ENCODE data around the gene PRDM10. TPM values are rescaled to one million over a fixed set of nuclear protein-coding genes. Genes with fewer than 3 reads are reported as not detected.

PRDM10 gene
- total RNA-seq, 1 experiment from 2014 or later, result 9.2 TPM

- TF ChIP-seq CBX3 (IDR thresholded peaks at IDR 0.05; ENCODE audit: low read depth) (no peak), FOSL1 (IDR thresholded peaks at IDR 0.05; ENCODE audit: low read depth) (no peak), ZFX (IDR thresholded peaks at IDR 0.05) (no peak), JUND (IDR thresholded peaks at IDR 0.05) (no peak), SIN3A (IDR thresholded peaks at IDR 0.05; ENCODE audit: low read depth) (no peak), REST (IDR thresholded peaks at IDR 0.05; ENCODE audit: low read depth) (no peak)
- TF ChIP-seq, protein P1, sequence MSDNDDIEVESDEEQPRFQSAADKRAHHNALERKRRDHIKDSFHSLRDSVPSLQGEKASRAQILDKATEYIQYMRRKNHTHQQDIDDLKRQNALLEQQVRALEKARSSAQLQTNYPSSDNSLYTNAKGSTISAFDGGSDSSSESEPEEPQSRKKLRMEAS (IDR thresholded peaks at IDR 0.05), result no peak
- no peak overlapping the region for H3K27ac ChIP-seq (ENCODE audit: low read depth, low read length)
- intact Hi-C loops (cut with micrococcal nuclease), result no loop called here
- no peaks in the 10 kb centered on the region for H3K79me2 ChIP-seq (ENCODE audit: insufficient read depth, low read length)
- no peaks in the 10 kb centered on the region for H4K20me1 ChIP-seq (ENCODE audit: insufficient read depth)
- DNase-seq (ENCODE audit: low read depth, low spot score) (no peak), ATAC-seq (no peak)
- no peaks in the 10 kb centered on the region for H3K27me3 ChIP-seq (ENCODE audit: insufficient read depth, low read length)
- no peak overlapping the region for H3K9ac ChIP-seq (ENCODE audit: low read length)
- BruUV-seq (replicated peaks), result no TSS peak
- no peaks in the 10 kb centered on the region for H3K36me3 ChIP-seq (ENCODE audit: control insufficient read depth in 1 of 2, insufficient read depth in 2 of 2, low read length in 2 of 2)
- ChIA-PET RAD21 (ENCODE audit: low non-redundant PET in 1 of 2, low total read pairs in 2 of 2, uncharacterized antibody in 2 of 2, unreplicated experiment in 2 of 2) (no interaction called here), POLR2A (no interaction called here), CTCF (interaction anchor here (1.2 kb wide), 1 partner anchor 213 kb away, joined by 3 read pairs; no protein-coding TSS in a partner anchor)
- H3K9me3 ChIP-seq (ENCODE audit: control insufficient read depth in 1 of 2, insufficient read depth in 1 of 2, low read depth in 1 of 2, low read length in 2 of 2), result no peaks in the 10 kb centered on the region
- H3K4me2 ChIP-seq (ENCODE audit: low read length), result no peak overlapping the region
- H3K4me1 ChIP-seq (ENCODE audit: control insufficient read depth in 1 of 2, insufficient read depth in 2 of 2, low read length in 2 of 2), result peaks cover 0 to 10% of the 10 kb centered on the region in 2 experiments; a peak in 1 of 4 replicates
- no peak overlapping the region for H3K4me3 ChIP-seq (replicated peaks in 1 of 2; ENCODE audit: low read depth in 1 of 2, low read length in 2 of 2)
- no peak overlapping the region for H2AFZ ChIP-seq (ENCODE audit: low read depth, low read length, poor library complexity, severe bottlenecking)
- no peaks in the 10 kb centered on the region for H3K9me2 ChIP-seq (ENCODE audit: insufficient read depth)
Measured at GRCh38 chr11:129933891-129934290, 68.7 kb downstream of the PRDM10 start.

- Histone ChIP-seq H3K4me3 (replicated peaks in 1 of 2; ENCODE audit: low read depth in 1 of 2, low read length in 2 of 2) (no peak overlapping the region), H3K36me3 (ENCODE audit: control insufficient read depth in 1 of 2, insufficient read depth in 2 of 2, low read length in 2 of 2) (no peaks in the 10 kb centered on the region), H2AFZ (ENCODE audit: low read depth, low read length, poor library complexity, severe bottlenecking) (no peak overlapping the region), H3K27me3 (ENCODE audit: insufficient read depth, low read length) (no peaks in the 10 kb centered on the region), H3K9me3 (ENCODE audit: control insufficient read depth in 1 of 2, insufficient read depth in 1 of 2, low read depth in 1 of 2, low read length in 2 of 2) (no peaks in the 10 kb centered on the region), H3K4me1 (ENCODE audit: control insufficient read depth in 1 of 2, insufficient read depth in 2 of 2, low read length in 2 of 2) (peaks cover 0 to 10% of the 10 kb centered on the region in 2 experiments; a peak in 1 of 4 replicates), H3K79me2 (ENCODE audit: insufficient read depth, low read length) (no peaks in the 10 kb centered on the region), H4K20me1 (ENCODE audit: insufficient read depth) (no peaks in the 10 kb centered on the region), H3K9ac (ENCODE audit: low read length) (no peak overlapping the region), H3K4me2 (ENCODE audit: low read length) (no peak overlapping the region), H3K27ac (ENCODE audit: low read depth, low read length) (no peak overlapping the region), H3K9me2 (ENCODE audit: insufficient read depth) (no peaks in the 10 kb centered on the region)
- no TSS peak for BruUV-seq (replicated peaks)
- RAD21 ChIA-PET (ENCODE audit: low non-redundant PET in 1 of 2, low total read pairs in 2 of 2, uncharacterized antibody in 2 of 2, unreplicated experiment in 2 of 2), result no interaction called here
- DNase-seq (ENCODE audit: low read depth, low spot score), result no peak
- no peak for TF ChIP-seq EGR1 (IDR thresholded peaks at IDR 0.05; ENCODE audit: low read depth)
- TF ChIP-seq SRF (IDR thresholded peaks at IDR 0.05; ENCODE audit: low read depth), result no peak
- no peak for TF ChIP-seq ELF1 (IDR thresholded peaks at IDR 0.05; ENCODE audit: borderline replicate concordance, low read depth)
- TF ChIP-seq EZH2phosphoT487 (IDR thresholded peaks at IDR 0.05; ENCODE audit: borderline replicate concordance), result no peak
- no peak for TF ChIP-seq ZBTB33 (IDR thresholded peaks at IDR 0.05; ENCODE audit: extremely low read depth, insufficient replicate concordance, low read length)
- TF ChIP-seq CBX3 (IDR thresholded peaks at IDR 0.05; ENCODE audit: low read depth), result no peak
- no peak for TF ChIP-seq ZNF274 (IDR thresholded peaks at IDR 0.05; ENCODE audit: low read depth, low read length)
- TF ChIP-seq, protein P1 (IDR thresholded peaks at IDR 0.05), result no peak
- TF ChIP-seq CEBPB (IDR thresholded peaks at IDR 0.05; ENCODE audit: low read depth), result no peak
- no peak for TF ChIP-seq FOSL1 (IDR thresholded peaks at IDR 0.05; ENCODE audit: low read depth)
- ATAC-seq, result no peak
- intact Hi-C loops (cut with micrococcal nuclease), result no loop called here
- POLR2A ChIA-PET, result no interaction called here
- CTCF ChIA-PET, result interaction anchor here (1.2 kb wide), 1 partner anchor 213 kb away, joined by 3 read pairs; no protein-coding TSS in a partner anchor
Measured at GRCh38 chr11:129933262-129933661, 69.4 kb downstream of the PRDM10 start.
